ENCODE data around the gene SIX3.

SIX3 gene

DNA sequence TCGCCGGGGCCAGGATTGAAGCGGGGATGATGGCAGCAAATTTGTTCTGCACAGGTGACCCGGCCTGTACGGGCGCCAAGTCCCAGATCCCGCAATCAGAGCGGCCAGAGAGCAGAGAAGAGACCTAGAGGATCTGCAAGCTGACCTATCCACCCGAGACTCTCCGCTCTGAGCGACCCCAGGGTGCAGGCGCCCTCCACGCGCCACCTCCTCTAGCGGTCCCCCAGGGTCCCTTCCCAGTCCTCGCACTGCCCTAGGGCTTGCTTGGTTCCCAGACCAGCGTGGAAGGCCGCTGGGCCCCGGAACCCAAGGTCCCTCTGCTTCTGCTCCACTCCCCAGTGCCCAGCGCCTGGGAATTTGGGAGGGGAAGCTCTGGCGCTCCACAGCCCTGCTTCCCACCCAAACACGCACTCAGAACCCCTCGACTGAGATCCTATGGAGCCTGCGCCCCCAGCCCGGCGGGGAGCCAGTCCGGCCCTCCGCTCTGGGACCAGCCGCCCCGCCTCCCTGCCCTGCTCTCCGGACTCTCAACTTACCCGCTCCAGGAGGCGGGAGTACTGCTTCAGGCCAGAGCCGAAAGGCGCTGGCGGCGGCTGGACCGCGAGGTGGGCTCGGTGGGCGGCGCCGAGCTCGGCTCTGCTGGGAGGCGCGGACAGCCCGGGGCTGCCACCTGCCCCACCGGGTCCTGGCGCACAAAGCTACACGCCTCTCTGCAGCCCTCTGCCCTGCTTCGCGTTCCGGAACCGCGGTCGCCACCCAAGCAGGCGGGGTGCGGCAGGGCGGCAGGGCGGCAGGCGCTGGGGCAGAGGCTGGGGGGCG lies 3.0 kb upstream of the SIX3 start:
- DNase-seq (ENCODE audit: insufficient read length), result no peak
- no peak for FAIRE-seq

GRCh38 chr2:44939106-44940048 lies 2.1 kb upstream of the SIX3 start:
- DNase-seq (ENCODE audit: insufficient read length), result no peak
- no peak for FAIRE-seq
- TF ChIP-seq TAF1 (IDR thresholded peaks at IDR 0.05; ENCODE audit: borderline replicate concordance, low read depth, low read length) (no peak), POLR2AphosphoS5 (IDR thresholded peaks at IDR 0.05; ENCODE audit: low read depth, low read length) (no peak), POLR2A (IDR thresholded peaks at IDR 0.05; ENCODE audit: low read depth, low read length) (no peak)

More for the DNA sequence above, 3.0 kb upstream of the SIX3 start:
- TF ChIP-seq POLR2AphosphoS5 (IDR thresholded peaks at IDR 0.05; ENCODE audit: low read depth, low read length), result no peak
- no peak for TF ChIP-seq POLR2A (IDR thresholded peaks at IDR 0.05; ENCODE audit: low read depth, low read length)
- no peak for TF ChIP-seq TAF1 (IDR thresholded peaks at IDR 0.05; ENCODE audit: borderline replicate concordance, low read depth, low read length)

GRCh38 chr2:44940049-44940494 lies 1.4 kb upstream of the SIX3 start:
- no peak for TF ChIP-seq TAF1 (IDR thresholded peaks at IDR 0.05; ENCODE audit: borderline replicate concordance, low read depth, low read length)
- TF ChIP-seq POLR2AphosphoS5 (IDR thresholded peaks at IDR 0.05; ENCODE audit: low read depth, low read length), result no peak
- no peak for TF ChIP-seq POLR2A (IDR thresholded peaks at IDR 0.05; ENCODE audit: low read depth, low read length)
- no peak for FAIRE-seq
- DNase-seq (ENCODE audit: insufficient read length), result no peak

DNA sequence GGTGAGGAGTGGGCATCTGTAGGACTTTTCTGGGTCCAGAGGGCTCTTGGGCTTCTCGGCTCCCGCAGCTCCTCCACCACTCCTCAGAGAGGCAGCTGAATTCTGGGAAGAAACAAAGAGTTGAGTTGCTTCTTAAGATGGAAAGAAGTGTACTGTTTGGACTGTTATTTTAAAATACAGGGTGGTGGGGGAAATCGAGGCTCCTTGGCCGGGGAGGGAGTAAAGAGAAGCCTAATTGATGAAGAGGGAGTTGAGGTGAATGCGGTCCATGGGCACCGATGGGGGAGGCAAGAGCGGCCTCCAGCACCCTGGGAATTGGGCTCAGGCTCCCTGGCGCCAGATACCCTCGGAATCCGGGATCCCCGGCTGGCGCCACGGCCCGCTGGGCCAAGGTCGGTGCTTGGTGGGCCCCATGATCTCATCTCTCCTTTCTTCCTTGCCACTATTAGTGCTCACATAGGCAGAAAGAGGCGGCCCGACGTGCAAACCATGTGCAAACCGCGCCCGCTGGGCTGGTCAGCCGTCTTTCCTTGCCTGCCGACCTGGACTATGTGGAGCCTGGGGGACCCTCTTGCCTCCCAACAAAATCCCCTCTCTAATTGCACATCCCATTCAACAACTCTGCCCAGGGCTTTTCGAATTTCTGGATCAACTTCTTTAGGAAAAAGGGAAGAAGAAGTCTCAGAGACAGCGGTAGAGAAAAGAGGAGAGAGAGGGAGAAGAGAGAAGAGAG lies 604 bp upstream of the SIX3 start:
- no peak for TF ChIP-seq POLR2AphosphoS5 (IDR thresholded peaks at IDR 0.05; ENCODE audit: low read depth, low read length)
- no peak for TF ChIP-seq TAF1 (IDR thresholded peaks at IDR 0.05; ENCODE audit: borderline replicate concordance, low read depth, low read length)
- no peak for TF ChIP-seq POLR2A (IDR thresholded peaks at IDR 0.05; ENCODE audit: low read depth, low read length)
- DNase-seq (ENCODE audit: insufficient read length), result no peak
- no peak for FAIRE-seq

- DNase-seq (ENCODE audit: insufficient read length) (no peak), FAIRE-seq (no peak)
- TF ChIP-seq POLR2A (IDR thresholded peaks at IDR 0.05; ENCODE audit: low read depth, low read length), result no peak
These were observed 965 bp downstream of the SIX3 start for GRCh38 chr2:44942304-44943030.

DNA sequence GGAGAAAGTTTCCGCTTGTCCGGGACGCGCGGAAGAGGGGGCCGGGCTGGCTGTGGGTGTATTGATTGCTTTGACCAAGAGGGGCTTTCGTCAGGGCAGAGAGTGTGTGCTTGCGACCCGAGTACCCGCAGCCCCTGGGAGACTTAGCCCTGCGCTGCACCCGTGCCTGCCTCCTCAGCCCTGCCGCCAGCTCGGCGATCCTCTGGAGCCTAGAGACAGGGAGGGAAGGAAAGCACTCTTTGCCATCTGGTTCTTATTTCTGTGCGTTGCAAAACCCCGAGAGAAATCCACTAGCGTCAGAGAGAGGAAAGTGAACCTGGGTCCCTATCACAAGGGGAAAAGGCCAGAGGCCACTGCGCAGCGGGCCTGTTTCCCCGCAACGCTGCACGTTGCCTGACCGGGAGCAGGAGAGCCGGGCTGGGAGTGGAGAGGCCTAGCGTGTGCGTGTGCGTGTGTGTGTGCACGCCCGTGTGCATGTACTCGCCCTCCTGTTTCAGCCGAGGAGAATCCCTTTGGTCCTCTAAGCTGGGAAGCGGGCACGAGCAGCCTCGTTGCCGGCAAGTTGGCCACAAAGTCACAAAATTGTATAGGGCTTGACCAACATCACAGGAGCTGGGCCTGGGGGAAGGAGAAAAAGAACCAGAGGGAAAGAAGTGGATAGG lies 1.7 kb downstream of the SIX3 start:
- DNase-seq (ENCODE audit: insufficient read length), result no peak
- FAIRE-seq, result no peak
- no peak for TF ChIP-seq POLR2A (IDR thresholded peaks at IDR 0.05; ENCODE audit: low read depth, low read length)
- TF ChIP-seq TAF1 (IDR thresholded peaks at IDR 0.05; ENCODE audit: borderline replicate concordance, low read depth, low read length), result no peak
- TF ChIP-seq POLR2AphosphoS5 (IDR thresholded peaks at IDR 0.05; ENCODE audit: low read depth, low read length), result no peak

DNA sequence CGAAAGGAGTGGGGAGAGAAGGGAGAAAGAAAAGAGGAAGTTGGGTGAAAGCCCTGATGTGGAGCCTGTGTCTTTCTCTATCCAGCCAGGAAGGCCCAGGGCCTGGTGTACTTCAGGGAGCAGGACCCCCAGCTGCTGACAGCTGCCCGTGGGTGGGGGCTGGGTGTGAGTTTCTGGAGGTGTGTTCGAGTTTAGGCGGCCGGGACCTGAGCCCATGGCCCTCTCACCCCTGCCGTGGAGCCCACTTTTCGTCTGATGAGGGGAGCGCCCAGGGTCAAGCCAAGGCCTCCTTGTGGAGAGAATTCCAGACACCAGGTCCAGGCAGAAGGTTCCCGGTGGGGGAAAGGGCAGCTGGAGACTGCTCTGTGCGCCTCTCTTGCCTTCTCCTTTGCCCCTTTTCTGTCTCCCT lies 2.2 kb downstream of the SIX3 start:
- DNase-seq (ENCODE audit: insufficient read length), result no peak
- TF ChIP-seq POLR2AphosphoS5 (IDR thresholded peaks at IDR 0.05; ENCODE audit: low read depth, low read length) (no peak), TAF1 (IDR thresholded peaks at IDR 0.05; ENCODE audit: borderline replicate concordance, low read depth, low read length) (no peak), POLR2A (IDR thresholded peaks at IDR 0.05; ENCODE audit: low read depth, low read length) (no peak)
- FAIRE-seq, result no peak

- DNase-seq (ENCODE audit: insufficient read length) (no peak), FAIRE-seq (no peak)
- TF ChIP-seq POLR2A (IDR thresholded peaks at IDR 0.05; ENCODE audit: low read depth, low read length) (no peak), POLR2AphosphoS5 (IDR thresholded peaks at IDR 0.05; ENCODE audit: low read depth, low read length) (no peak), TAF1 (IDR thresholded peaks at IDR 0.05; ENCODE audit: borderline replicate concordance, low read depth, low read length) (no peak)
These were observed 2.8 kb downstream of the SIX3 start for GRCh38 chr2:44944102-44944951.

GRCh38 chr2:44944952-44945612 lies 3.6 kb downstream of the SIX3 start:
- DNase-seq (ENCODE audit: insufficient read length), result no peak
- TF ChIP-seq POLR2AphosphoS5 (IDR thresholded peaks at IDR 0.05; ENCODE audit: low read depth, low read length) (no peak), POLR2A (IDR thresholded peaks at IDR 0.05; ENCODE audit: low read depth, low read length) (no peak), TAF1 (IDR thresholded peaks at IDR 0.05; ENCODE audit: borderline replicate concordance, low read depth, low read length) (no peak)
- no peak for FAIRE-seq

Measured in GM12892 (cell line).